GM23338 (cell line): ENCODE measurements around the gene WDR27. TPM values are rescaled to one million over a fixed set of nuclear protein-coding genes. Genes with fewer than 3 reads are reported as not detected.

Source experiments
- ATAC-seq: fragments of 200-7000 bp; cut with Tn5 transposase; 3 replicates; pipeline ENCODE4 v1.9.1; 2020
- DNase-seq: peaks from one replicate; pipeline ENCODE4 v3.0.0-alpha.2; 2015; ENCODE audit warnings: low spot score
- H2AFZ ChIP-seq: fragments of 200-600 bp; sonication (generic); 2 replicates; pipeline ENCODE4 v1.8.0; 2016; ENCODE audit warnings: antibody characterized with exemption, mild to moderate bottlenecking, moderate library complexity
- H3F3A ChIP-seq: fragments of 200-600 bp; sonication (generic); replicated peaks from 2 replicates; pipeline ENCODE4 v1.8.0; 2017; ENCODE audit warnings: antibody characterized with exemption, mixed run types, low read depth
- H3K27ac ChIP-seq: fragments of 200-600 bp; sonication (generic); 2 replicates; pipeline ENCODE4 v1.6.1; 2016; ENCODE audit warnings: low read depth
- H3K27me3 ChIP-seq: fragments of 200-600 bp; sonication (generic); 2 replicates; pipeline ENCODE4 v1.8.0; 2016; ENCODE audit warnings: mild to moderate bottlenecking, mixed run types, moderate library complexity; ENCODE audit not compliant: insufficient read depth
- H3K36me3 ChIP-seq: fragments of 200-600 bp; sonication (generic); 2 replicates; pipeline ENCODE4 v1.8.0; 2016; ENCODE audit warnings: mild to moderate bottlenecking; ENCODE audit not compliant: insufficient read depth
- H3K4me1 ChIP-seq: fragments of 200-600 bp; sonication (generic); 2 replicates; pipeline ENCODE4 v1.8.0; 2016; ENCODE audit warnings: mild to moderate bottlenecking, moderate library complexity; ENCODE audit not compliant: insufficient read depth
- H3K4me2 ChIP-seq: fragments of 200-600 bp; sonication (generic); 2 replicates; pipeline ENCODE4 v1.7.1; 2017; ENCODE audit warnings: mixed run types
- H3K4me3 ChIP-seq: fragments of 200-600 bp; sonication (generic); 2 replicates; pipeline ENCODE4 v1.6.1; 2016; ENCODE audit warnings: mixed run types
- H3K79me2 ChIP-seq: fragments of 200-600 bp; sonication (generic); replicated peaks from 2 replicates; pipeline ENCODE4 v1.8.0; 2017; ENCODE audit warnings: mild to moderate bottlenecking; ENCODE audit not compliant: insufficient read depth
- H3K9me2 ChIP-seq: fragments of 200-600 bp; sonication (generic); 2 replicates; pipeline ENCODE4 v1.8.0; 2017; ENCODE audit not compliant: insufficient read depth
- H4K20me1 ChIP-seq: fragments of 200-600 bp; sonication (generic); replicated peaks from 2 replicates; pipeline ENCODE4 v1.8.0; 2017; ENCODE audit warnings: mild to moderate bottlenecking; ENCODE audit not compliant: insufficient read depth
- H3K27ac Mint-ChIP-seq: 2 replicates; pipeline ENCODE4 v1.8.0; 2020; ENCODE audit warnings: inconsistent platforms, mild to moderate bottlenecking, moderate library complexity, mixed read lengths
- H3K27me3 Mint-ChIP-seq: 3 replicates; pipeline ENCODE4 v1.8.0; 2022; ENCODE audit warnings: low read depth, mild to moderate bottlenecking, moderate library complexity, mixed read lengths, inconsistent platforms; ENCODE audit not compliant: insufficient read depth, poor library complexity
- H3K36me3 Mint-ChIP-seq: 3 replicates; pipeline ENCODE4 v1.8.0; 2021; ENCODE audit warnings: low read depth, mild to moderate bottlenecking, inconsistent platforms, moderate library complexity, mixed read lengths
- H3K4me1 Mint-ChIP-seq: 3 replicates; pipeline ENCODE4 v1.8.0; 2020; ENCODE audit warnings: mild to moderate bottlenecking, inconsistent platforms, mixed read lengths
- H3K4me3 Mint-ChIP-seq: 3 replicates; pipeline ENCODE4 v1.8.0; 2021; ENCODE audit warnings: moderate library complexity, mild to moderate bottlenecking, inconsistent platforms, mixed read lengths
- H3K9me3 Mint-ChIP-seq: 3 replicates; pipeline ENCODE4 v1.8.0; 2020; ENCODE audit warnings: moderate library complexity, mild to moderate bottlenecking, inconsistent platforms, mixed read lengths
- CREB1 ChIP-seq: fragments of 250-450 bp; sonication (Bioruptor Pico); IDR thresholded peaks from 2 replicates; pipeline ENCODE4 v1.5.0; 2020; ENCODE audit warnings: low read depth, mild to moderate bottlenecking, moderate library complexity
- CTCF ChIP-seq, 2 experiments: fragments of 200-600 bp in 1 of 2; sonication (generic) in 1 of 2; conservative IDR thresholded peaks; 2 replicates each; pipeline versions ENCODE4 v1.5.1 to v1.6.1; 2016 to 2017; ENCODE audit warnings: antibody characterized with exemption in 2 of 2, low read depth in 2 of 2, mild to moderate bottlenecking in 2 of 2, moderate library complexity in 1 of 2
- ETS1 ChIP-seq: IDR thresholded peaks from 2 replicates; pipeline ENCODE4 v1.6.1; 2016; ENCODE audit warnings: antibody characterized with exemption
- EZH2 ChIP-seq: fragments of 200-600 bp; sonication (generic); IDR thresholded peaks from one replicate; pipeline ENCODE4 v1.8.0; 2017; ENCODE audit warnings: antibody characterized with exemption, mild to moderate bottlenecking, low read depth; ENCODE audit not compliant: unreplicated experiment
- EZH2phosphoT487 ChIP-seq: fragments of 200-600 bp; sonication (generic); IDR thresholded peaks from one replicate; pipeline ENCODE4 v1.8.1; 2018; ENCODE audit warnings: antibody characterized with exemption; ENCODE audit not compliant: unreplicated experiment
- JUNB ChIP-seq: IDR thresholded peaks from one replicate; pipeline ENCODE4 v1.6.1; 2016; ENCODE audit warnings: antibody characterized with exemption; ENCODE audit not compliant: unreplicated experiment
- NANOG ChIP-seq: IDR thresholded peaks from 2 replicates; pipeline ENCODE4 v1.6.1; 2016; ENCODE audit warnings: antibody characterized with exemption, borderline replicate concordance
- POLR2AphosphoS5 ChIP-seq: IDR thresholded peaks from 2 replicates; pipeline ENCODE4 v1.6.1; 2016; ENCODE audit warnings: antibody characterized with exemption, low read depth
- STAT1 ChIP-seq: IDR thresholded peaks from one replicate; pipeline ENCODE4 v1.6.1; 2016; ENCODE audit warnings: antibody characterized with exemption; ENCODE audit not compliant: unreplicated experiment
- ZNF114 ChIP-seq: fragments of 250-450 bp; sonication (Bioruptor Pico); IDR thresholded peaks from 2 replicates; pipeline ENCODE4 v1.5.0; 2020; ENCODE audit warnings: mild to moderate bottlenecking, moderate library complexity
- ZNF331 ChIP-seq: fragments of 250-450 bp; sonication (Bioruptor Pico); IDR thresholded peaks from 2 replicates; pipeline ENCODE4 v1.5.0; 2020; ENCODE audit warnings: low read depth, mild to moderate bottlenecking, moderate library complexity
- polyA plus RNA-seq: library from polyadenylated mRNA; unstranded; fragments of >200 nt; fragmentation: Nextera tagmentation; extraction: Ambion mirVana; gene quantifications from 2 replicates; pipeline ENCODE4 v1.2.1, GENCODE V29; 2016
- total RNA-seq: library from RNA; depleted of rRNA; stranded (reverse); fragments of >200 nt; shearing (Covaris generic); gene quantifications from 2 replicates; pipeline ENCODE4 v1.2.3, GENCODE V29; 2014
- TF ChIP-seq, protein P1 (sequence below): IDR thresholded peaks from one replicate; pipeline ENCODE4 v1.6.1; 2018; ENCODE audit warnings: antibody characterized with exemption; ENCODE audit not compliant: unreplicated experiment
- TF ChIP-seq, protein P2 (sequence below): fragments of 250-450 bp; sonication (Bioruptor Pico); IDR thresholded peaks from 2 replicates; pipeline ENCODE4 v1.5.0; 2020; ENCODE audit warnings: mild to moderate bottlenecking, moderate library complexity

The WDR27 gene
- total and polyA plus RNA-seq, 2 experiments from 2014 or later = 55.3 to 80.4 TPM

GRCh38 chr6:169479783-169480495, 221.9 kb downstream of the WDR27 start (continued):
- no peak for TF ChIP-seq JUNB
- no peak for TF ChIP-seq STAT1
- TF ChIP-seq, protein P1, sequence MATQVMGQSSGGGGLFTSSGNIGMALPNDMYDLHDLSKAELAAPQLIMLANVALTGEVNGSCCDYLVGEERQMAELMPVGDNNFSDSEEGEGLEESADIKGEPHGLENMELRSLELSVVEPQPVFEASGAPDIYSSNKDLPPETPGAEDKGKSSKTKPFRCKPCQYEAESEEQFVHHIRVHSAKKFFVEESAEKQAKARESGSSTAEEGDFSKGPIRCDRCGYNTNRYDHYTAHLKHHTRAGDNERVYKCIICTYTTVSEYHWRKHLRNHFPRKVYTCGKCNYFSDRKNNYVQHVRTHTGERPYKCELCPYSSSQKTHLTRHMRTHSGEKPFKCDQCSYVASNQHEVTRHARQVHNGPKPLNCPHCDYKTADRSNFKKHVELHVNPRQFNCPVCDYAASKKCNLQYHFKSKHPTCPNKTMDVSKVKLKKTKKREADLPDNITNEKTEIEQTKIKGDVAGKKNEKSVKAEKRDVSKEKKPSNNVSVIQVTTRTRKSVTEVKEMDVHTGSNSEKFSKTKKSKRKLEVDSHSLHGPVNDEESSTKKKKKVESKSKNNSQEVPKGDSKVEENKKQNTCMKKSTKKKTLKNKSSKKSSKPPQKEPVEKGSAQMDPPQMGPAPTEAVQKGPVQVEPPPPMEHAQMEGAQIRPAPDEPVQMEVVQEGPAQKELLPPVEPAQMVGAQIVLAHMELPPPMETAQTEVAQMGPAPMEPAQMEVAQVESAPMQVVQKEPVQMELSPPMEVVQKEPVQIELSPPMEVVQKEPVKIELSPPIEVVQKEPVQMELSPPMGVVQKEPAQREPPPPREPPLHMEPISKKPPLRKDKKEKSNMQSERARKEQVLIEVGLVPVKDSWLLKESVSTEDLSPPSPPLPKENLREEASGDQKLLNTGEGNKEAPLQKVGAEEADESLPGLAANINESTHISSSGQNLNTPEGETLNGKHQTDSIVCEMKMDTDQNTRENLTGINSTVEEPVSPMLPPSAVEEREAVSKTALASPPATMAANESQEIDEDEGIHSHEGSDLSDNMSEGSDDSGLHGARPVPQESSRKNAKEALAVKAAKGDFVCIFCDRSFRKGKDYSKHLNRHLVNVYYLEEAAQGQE = no peak

- no peak overlapping the region for H3K4me3 Mint-ChIP-seq
- TF ChIP-seq CTCF (conservative IDR thresholded peaks at IDR 0.05; ENCODE audit: low read depth in 2 of 2) (no peak), POLR2AphosphoS5 (no peak), ZNF114 (CRISPR knock-in tag) (no peak), EZH2 (no peak), ETS1 (no peak), STAT1 (no peak), ZNF331 (CRISPR knock-in tag) (no peak), JUNB (no peak), NANOG (no peak), EZH2phosphoT487 (no peak), CREB1 (no peak)
- TF ChIP-seq, protein P2, sequence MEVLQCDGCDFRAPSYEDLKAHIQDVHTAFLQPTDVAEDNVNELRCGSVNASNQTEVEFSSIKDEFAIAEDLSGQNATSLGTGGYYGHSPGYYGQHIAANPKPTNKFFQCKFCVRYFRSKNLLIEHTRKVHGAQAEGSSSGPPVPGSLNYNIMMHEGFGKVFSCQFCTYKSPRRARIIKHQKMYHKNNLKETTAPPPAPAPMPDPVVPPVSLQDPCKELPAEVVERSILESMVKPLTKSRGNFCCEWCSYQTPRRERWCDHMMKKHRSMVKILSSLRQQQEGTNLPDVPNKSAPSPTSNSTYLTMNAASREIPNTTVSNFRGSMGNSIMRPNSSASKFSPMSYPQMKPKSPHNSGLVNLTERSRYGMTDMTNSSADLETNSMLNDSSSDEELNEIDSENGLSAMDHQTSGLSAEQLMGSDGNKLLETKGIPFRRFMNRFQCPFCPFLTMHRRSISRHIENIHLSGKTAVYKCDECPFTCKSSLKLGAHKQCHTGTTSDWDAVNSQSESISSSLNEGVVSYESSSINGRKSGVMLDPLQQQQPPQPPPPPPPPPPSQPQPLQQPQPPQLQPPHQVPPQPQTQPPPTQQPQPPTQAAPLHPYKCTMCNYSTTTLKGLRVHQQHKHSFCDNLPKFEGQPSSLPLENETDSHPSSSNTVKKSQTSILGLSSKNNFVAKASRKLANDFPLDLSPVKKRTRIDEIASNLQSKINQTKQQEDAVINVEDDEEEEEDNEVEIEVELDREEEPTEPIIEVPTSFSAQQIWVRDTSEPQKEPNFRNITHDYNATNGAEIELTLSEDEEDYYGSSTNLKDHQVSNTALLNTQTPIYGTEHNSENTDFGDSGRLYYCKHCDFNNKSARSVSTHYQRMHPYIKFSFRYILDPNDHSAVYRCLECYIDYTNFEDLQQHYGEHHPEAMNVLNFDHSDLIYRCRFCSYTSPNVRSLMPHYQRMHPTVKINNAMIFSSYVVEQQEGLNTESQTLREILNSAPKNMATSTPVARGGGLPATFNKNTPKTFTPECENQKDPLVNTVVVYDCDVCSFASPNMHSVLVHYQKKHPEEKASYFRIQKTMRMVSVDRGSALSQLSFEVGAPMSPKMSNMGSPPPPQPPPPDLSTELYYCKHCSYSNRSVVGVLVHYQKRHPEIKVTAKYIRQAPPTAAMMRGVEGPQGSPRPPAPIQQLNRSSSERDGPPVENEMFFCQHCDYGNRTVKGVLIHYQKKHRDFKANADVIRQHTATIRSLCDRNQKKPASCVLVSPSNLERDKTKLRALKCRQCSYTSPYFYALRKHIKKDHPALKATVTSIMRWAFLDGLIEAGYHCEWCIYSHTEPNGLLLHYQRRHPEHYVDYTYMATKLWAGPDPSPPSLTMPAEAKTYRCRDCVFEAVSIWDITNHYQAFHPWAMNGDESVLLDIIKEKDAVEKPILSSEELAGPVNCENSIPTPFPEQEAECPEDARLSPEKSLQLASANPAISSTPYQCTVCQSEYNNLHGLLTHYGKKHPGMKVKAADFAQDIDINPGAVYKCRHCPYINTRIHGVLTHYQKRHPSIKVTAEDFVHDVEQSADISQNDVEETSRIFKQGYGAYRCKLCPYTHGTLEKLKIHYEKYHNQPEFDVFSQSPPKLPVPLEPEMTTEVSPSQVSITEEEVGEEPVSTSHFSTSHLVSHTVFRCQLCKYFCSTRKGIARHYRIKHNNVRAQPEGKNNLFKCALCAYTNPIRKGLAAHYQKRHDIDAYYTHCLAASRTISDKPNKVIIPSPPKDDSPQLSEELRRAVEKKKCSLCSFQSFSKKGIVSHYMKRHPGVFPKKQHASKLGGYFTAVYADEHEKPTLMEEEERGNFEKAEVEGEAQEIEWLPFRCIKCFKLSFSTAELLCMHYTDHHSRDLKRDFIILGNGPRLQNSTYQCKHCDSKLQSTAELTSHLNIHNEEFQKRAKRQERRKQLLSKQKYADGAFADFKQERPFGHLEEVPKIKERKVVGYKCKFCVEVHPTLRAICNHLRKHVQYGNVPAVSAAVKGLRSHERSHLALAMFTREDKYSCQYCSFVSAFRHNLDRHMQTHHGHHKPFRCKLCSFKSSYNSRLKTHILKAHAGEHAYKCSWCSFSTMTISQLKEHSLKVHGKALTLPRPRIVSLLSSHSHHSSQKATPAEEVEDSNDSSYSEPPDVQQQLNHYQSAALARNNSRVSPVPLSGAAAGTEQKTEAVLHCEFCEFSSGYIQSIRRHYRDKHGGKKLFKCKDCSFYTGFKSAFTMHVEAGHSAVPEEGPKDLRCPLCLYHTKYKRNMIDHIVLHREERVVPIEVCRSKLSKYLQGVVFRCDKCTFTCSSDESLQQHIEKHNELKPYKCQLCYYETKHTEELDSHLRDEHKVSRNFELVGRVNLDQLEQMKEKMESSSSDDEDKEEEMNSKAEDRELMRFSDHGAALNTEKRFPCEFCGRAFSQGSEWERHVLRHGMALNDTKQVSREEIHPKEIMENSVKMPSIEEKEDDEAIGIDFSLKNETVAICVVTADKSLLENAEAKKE = no peak
These were observed 227.5 kb downstream of the WDR27 start for GRCh38 chr6:169474362-169474761.

More at GRCh38 chr6:169474362-169474761, 227.5 kb downstream of the WDR27 start:
- H3K36me3 Mint-ChIP-seq = peaks cover 50% of the 10 kb centered on the region
- no peak for DNase-seq
- peaks cover 2% of the 10 kb centered on the region for H3K27me3 Mint-ChIP-seq
- Histone ChIP-seq H3K27me3 (no peaks in the 10 kb centered on the region), H2AFZ (no peak overlapping the region), H3K79me2 (no peaks in the 10 kb centered on the region), H3K4me3 (no peak overlapping the region), H4K20me1 (no peaks in the 10 kb centered on the region), H3K9me2 (no peaks in the 10 kb centered on the region), H3K4me1 (no peaks in the 10 kb centered on the region), H3K4me2 (no peak overlapping the region), H3K36me3 (peaks cover 4% of the 10 kb centered on the region; the same call in 1 of the 2 replicates), H3F3A (no peaks in the 10 kb centered on the region), H3K27ac (no peak overlapping the region)
- no peak for ATAC-seq
- peaks cover 66% of the 10 kb centered on the region for H3K9me3 Mint-ChIP-seq
- H3K27ac Mint-ChIP-seq = no peak overlapping the region
- no peaks in the 10 kb centered on the region for H3K4me1 Mint-ChIP-seq
